Endodermal cell (in vitro differentiated cells): ENCODE results near the gene BMI1. TPM values are rescaled to one million over a fixed set of nuclear protein-coding genes. Genes with fewer than 3 reads are reported as not detected.

Source experiments
- DNase-seq: peaks from one replicate; pipeline ENCODE4 v3.0.0-alpha.2; 2017
- H3K27ac ChIP-seq: 2 replicates; pipeline ENCODE4 v1.5.1; 2013; ENCODE audit warnings: mild to moderate bottlenecking, low read depth, low read length, moderate library complexity
- H3K27me3 ChIP-seq: 2 replicates; pipeline ENCODE4 v1.6.1; 2013; ENCODE audit warnings: mild to moderate bottlenecking, low read length, moderate library complexity; ENCODE audit not compliant: insufficient read depth, control insufficient read depth, poor library complexity, severe bottlenecking
- H3K36me3 ChIP-seq: 2 replicates; pipeline ENCODE4 v1.7.0; 2013; ENCODE audit warnings: mild to moderate bottlenecking, low read length, moderate library complexity; ENCODE audit not compliant: control insufficient read depth, insufficient read depth
- H3K4me1 ChIP-seq: one replicate; pipeline ENCODE4 v1.7.0; 2013; ENCODE audit warnings: low read length; ENCODE audit not compliant: control insufficient read depth, insufficient read depth
- H3K4me3 ChIP-seq: 2 replicates; pipeline ENCODE4 v1.5.1; 2013; ENCODE audit warnings: mild to moderate bottlenecking, low read length, moderate library complexity
- H3K9ac ChIP-seq: 2 replicates; pipeline ENCODE4 v1.6.1; 2013; ENCODE audit warnings: mild to moderate bottlenecking, low read length, moderate library complexity; ENCODE audit not compliant: poor library complexity, severe bottlenecking; ENCODE audit errors: extremely low read depth
- H3K9me3 ChIP-seq: 2 replicates; pipeline ENCODE4 v1.6.1; 2013; ENCODE audit warnings: mild to moderate bottlenecking, low read length, moderate library complexity; ENCODE audit not compliant: control insufficient read depth
- H3K27ac Mint-ChIP-seq: 2 replicates; pipeline ENCODE4 v1.8.0; 2020; ENCODE audit warnings: mixed read lengths
- H3K27me3 Mint-ChIP-seq: 2 replicates; pipeline ENCODE4 v1.8.0; 2021; ENCODE audit warnings: mild to moderate bottlenecking, mixed read lengths; ENCODE audit not compliant: insufficient read depth
- H3K36me3 Mint-ChIP-seq: 2 replicates; pipeline ENCODE4 v1.8.0; 2020; ENCODE audit warnings: low read depth, mixed read lengths
- H3K4me1 Mint-ChIP-seq: 2 replicates; pipeline ENCODE4 v1.8.0; 2020; ENCODE audit warnings: mixed read lengths
- H3K4me3 Mint-ChIP-seq: 2 replicates; pipeline ENCODE4 v1.8.0; 2020; ENCODE audit warnings: mild to moderate bottlenecking, moderate library complexity, mixed read lengths
- H3K9me3 Mint-ChIP-seq: 2 replicates; pipeline ENCODE4 v1.8.0; 2020; ENCODE audit warnings: mild to moderate bottlenecking, mixed read lengths
- WGBS, 2 experiments: methylation state at CpG; one replicate each; pipeline versions ENCODE4 v1.1.5 to v1.1.7; 2013; ENCODE audit warnings: missing lambda C conversion rate in 2 of 2, mixed read lengths in 1 of 2; ENCODE audit not compliant: insufficient coverage in 1 of 2, insufficient read length in 1 of 2; 5-methylcytosine and 5-hydroxymethylcytosine counted together
- total RNA-seq, 2 donors: library from RNA; stranded (reverse); fragmentation: NEBNext Ultra II Directional in 1 of 2; extraction: Animal tissue kit (Norgen Biotek cat#: 25700) in 1 of 2; gene quantifications; 2 replicates in 1 of 2; 3 replicates in 1 of 2; pipeline ENCODE4 v1.2.1, GENCODE V29; 2021
- TF ChIP-seq, protein P1 (sequence below): fragments of 200-600 bp; sonication (generic); conservative IDR thresholded peaks from 2 replicates; pipeline ENCODE4 v1.5.0; 2021; ENCODE audit warnings: antibody characterized with exemption, mild to moderate bottlenecking

BMI1 gene
- total RNA-seq, 2 donors from 2014 or later = 12.2 to 15.5 TPM

DNA sequence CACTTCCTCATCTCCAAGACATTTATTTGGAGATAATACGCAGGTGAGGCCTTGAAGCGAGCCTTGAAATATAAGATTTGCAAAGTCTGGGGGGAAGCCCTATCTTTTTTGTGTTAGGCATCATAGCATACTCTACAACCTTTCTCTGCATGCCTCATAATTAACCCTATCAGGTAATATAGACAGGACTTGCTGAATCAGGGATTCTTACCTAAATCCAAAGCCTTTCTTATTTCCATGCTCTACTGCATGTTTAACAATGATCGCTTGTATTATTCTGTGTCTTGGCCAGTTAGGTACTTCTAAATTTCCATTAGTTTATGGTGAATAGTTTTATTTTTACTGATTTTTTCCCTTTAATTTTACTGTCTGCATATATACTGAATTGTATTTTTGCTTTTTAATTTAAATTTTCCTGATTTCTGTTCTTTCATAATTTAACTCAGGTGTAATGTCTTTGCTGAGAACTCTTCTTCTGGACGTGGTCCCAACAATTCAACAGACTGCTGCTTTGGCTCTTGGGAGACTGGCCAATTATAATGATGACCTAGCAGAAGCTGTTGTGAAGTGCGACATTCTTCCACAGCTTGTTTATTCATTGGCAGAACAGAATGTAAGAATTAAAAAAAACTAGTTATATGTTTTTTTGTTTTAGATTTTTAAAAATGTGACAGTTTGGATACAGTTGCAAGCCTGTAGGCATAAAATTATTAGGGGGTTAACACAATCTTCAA is 43.7 kb downstream of the BMI1 start:
- TF ChIP-seq, protein P1, sequence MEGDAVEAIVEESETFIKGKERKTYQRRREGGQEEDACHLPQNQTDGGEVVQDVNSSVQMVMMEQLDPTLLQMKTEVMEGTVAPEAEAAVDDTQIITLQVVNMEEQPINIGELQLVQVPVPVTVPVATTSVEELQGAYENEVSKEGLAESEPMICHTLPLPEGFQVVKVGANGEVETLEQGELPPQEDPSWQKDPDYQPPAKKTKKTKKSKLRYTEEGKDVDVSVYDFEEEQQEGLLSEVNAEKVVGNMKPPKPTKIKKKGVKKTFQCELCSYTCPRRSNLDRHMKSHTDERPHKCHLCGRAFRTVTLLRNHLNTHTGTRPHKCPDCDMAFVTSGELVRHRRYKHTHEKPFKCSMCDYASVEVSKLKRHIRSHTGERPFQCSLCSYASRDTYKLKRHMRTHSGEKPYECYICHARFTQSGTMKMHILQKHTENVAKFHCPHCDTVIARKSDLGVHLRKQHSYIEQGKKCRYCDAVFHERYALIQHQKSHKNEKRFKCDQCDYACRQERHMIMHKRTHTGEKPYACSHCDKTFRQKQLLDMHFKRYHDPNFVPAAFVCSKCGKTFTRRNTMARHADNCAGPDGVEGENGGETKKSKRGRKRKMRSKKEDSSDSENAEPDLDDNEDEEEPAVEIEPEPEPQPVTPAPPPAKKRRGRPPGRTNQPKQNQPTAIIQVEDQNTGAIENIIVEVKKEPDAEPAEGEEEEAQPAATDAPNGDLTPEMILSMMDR = no peak
- no peaks in the 10 kb centered on the region for H3K9me3 ChIP-seq
- WGBS, 2 experiments = 91 to 93% methylated on average over 4 to 5 of the region's 5 CpGs
- no peaks in the 10 kb centered on the region for H3K27me3 Mint-ChIP-seq
- H3K4me1 Mint-ChIP-seq = no peaks in the 10 kb centered on the region
- no peak for DNase-seq
- H3K27ac ChIP-seq = no peak overlapping the region
- no peak overlapping the region for H3K27ac Mint-ChIP-seq
- no peak overlapping the region for H3K4me3 Mint-ChIP-seq
- no peaks in the 10 kb centered on the region for H3K27me3 ChIP-seq
- H3K4me3 ChIP-seq = no peak overlapping the region
- no peaks in the 10 kb centered on the region for H3K36me3 Mint-ChIP-seq
- H3K9me3 Mint-ChIP-seq = no peaks in the 10 kb centered on the region
- H3K36me3 ChIP-seq = no peaks in the 10 kb centered on the region
- no peaks in the 10 kb centered on the region for H3K4me1 ChIP-seq
- H3K9ac ChIP-seq = no peak overlapping the region

DNA sequence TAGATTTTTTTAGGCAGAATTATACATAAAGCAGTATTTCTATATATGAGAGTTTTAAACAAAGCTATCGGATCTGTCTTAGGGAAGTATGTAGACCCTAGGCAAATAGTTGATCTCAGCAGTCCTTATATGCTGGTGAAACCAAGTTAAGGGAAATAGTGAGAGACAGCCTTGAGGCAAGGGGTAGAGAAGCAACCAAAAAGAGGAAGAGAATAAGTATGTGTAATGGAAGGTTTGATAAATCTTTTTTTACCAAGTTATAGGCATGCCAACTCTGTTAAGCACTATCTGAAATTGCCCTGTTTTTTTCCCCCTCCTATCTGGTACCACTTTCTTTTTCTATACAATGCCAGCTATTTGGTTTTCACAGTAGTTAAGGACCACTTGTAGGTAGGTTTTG is 44.3 kb downstream of the BMI1 start:
- no peak overlapping the region for H3K27ac Mint-ChIP-seq
- no peaks in the 10 kb centered on the region for H3K36me3 Mint-ChIP-seq
- H3K4me3 Mint-ChIP-seq = no peak overlapping the region
- Histone ChIP-seq H3K36me3 (no peaks in the 10 kb centered on the region), H3K9me3 (no peaks in the 10 kb centered on the region), H3K4me1 (no peaks in the 10 kb centered on the region), H3K27ac (no peak overlapping the region), H3K27me3 (no peaks in the 10 kb centered on the region), H3K9ac (no peak overlapping the region), H3K4me3 (no peak overlapping the region)
- WGBS, 2 experiments = 94 to 100% methylated on average over 1 of the region's 1 CpG
- no peak for DNase-seq
- TF ChIP-seq, protein P1 = no peak
- no peaks in the 10 kb centered on the region for H3K4me1 Mint-ChIP-seq
- no peaks in the 10 kb centered on the region for H3K9me3 Mint-ChIP-seq
- no peaks in the 10 kb centered on the region for H3K27me3 Mint-ChIP-seq

DNA sequence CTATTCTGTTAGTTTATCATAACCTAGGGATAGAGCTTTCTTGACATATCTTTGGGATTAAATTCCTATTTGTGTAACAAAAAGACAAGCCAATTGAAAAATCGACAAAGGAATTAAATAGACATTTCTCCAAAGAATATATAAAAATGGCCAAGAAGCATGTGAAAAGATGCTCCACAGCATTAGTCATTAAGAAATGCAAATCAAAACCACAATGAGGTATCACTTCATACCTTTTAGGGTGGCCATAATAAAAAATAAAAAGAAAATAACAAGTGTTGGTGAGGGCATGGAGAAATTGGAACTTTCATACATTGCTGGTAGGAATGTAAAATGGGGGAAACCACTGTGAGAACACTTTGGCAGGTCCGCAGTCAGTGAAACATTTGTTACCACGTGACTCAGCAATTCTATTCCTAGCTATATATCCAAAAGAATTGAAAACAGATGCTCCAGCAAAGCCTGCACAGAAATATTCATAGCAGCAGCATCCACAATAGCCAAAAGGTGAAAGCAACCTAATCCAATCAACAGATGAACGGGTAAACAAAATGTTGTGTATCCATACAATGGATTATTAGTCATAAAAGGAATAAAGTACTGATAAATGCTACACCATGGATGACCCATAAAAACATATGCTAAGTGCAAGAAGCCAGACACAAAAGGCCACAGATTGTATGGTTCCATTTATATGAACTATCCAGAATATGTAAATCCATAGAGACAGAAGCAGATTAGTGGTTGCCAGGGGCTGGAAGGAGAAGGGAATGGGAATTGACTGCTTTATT is 44.9 kb downstream of the BMI1 start:
- Histone ChIP-seq H3K4me3 (no peak overlapping the region), H3K27ac (no peak overlapping the region), H3K36me3 (no peaks in the 10 kb centered on the region), H3K27me3 (no peaks in the 10 kb centered on the region), H3K9me3 (no peaks in the 10 kb centered on the region), H3K9ac (no peak overlapping the region), H3K4me1 (no peaks in the 10 kb centered on the region)
- Mint-ChIP-seq H3K4me1 (no peaks in the 10 kb centered on the region), H3K36me3 (no peaks in the 10 kb centered on the region), H3K27ac (no peak overlapping the region), H3K27me3 (no peaks in the 10 kb centered on the region), H3K4me3 (no peak overlapping the region), H3K9me3 (no peaks in the 10 kb centered on the region)
- WGBS, 2 experiments = 91 to 93% methylated on average over 3 to 4 of the region's 4 CpGs
- TF ChIP-seq, protein P1 = no peak
- no peak for DNase-seq
